SU-DHL-6 (cell line): ENCODE measurements around the gene WWOX.

Source experiments
- H2AFZ ChIP-seq: fragments of 200-600 bp; sonication (generic); 2 replicates; pipeline ENCODE4 v1.6.1; 2014; ENCODE audit warnings: low read depth, mild to moderate bottlenecking, moderate library complexity, mixed read lengths, antibody characterized with exemption, low read length; ENCODE audit not compliant: severe bottlenecking
- H3F3A ChIP-seq: fragments of 200-600 bp; shearing (Covaris generic); 2 replicates; pipeline ENCODE4 v1.6.0; 2016; ENCODE audit warnings: antibody characterized with exemption, mild to moderate bottlenecking; ENCODE audit not compliant: insufficient read depth
- H3K27ac ChIP-seq: fragments of 200-600 bp; sonication (generic); 2 replicates; pipeline ENCODE4 v1.5.1; 2016; ENCODE audit warnings: low read depth, mild to moderate bottlenecking, low read length, moderate library complexity, mixed read lengths
- H3K27me3 ChIP-seq: fragments of 200-600 bp; sonication (generic), shearing (Covaris generic); 2 replicates; pipeline ENCODE4 v1.6.0; 2014; ENCODE audit warnings: mild to moderate bottlenecking, low read length
- H3K36me3 ChIP-seq: fragments of 200-600 bp; sonication (generic); 2 replicates; pipeline ENCODE4 v1.6.1; 2014; ENCODE audit warnings: mild to moderate bottlenecking, low read length, mixed read lengths
- H3K4me2 ChIP-seq: fragments of 300-600, 200-600 bp; shearing (Covaris generic), sonication (generic); 2 replicates; pipeline ENCODE4 v1.6.0; 2014; ENCODE audit warnings: low read length, low read depth, mild to moderate bottlenecking; ENCODE audit not compliant: poor library complexity, severe bottlenecking
- H3K4me3 ChIP-seq: fragments of 200-600 bp; sonication (generic); 2 replicates; pipeline ENCODE4 v1.5.1; 2014; ENCODE audit warnings: antibody characterized with exemption, low read length, mild to moderate bottlenecking, mixed read lengths; ENCODE audit not compliant: insufficient read depth, poor library complexity, severe bottlenecking
- H3K79me2 ChIP-seq: fragments of 200-600 bp; sonication (generic); 2 replicates; pipeline ENCODE4 v1.6.1; 2014; ENCODE audit warnings: mild to moderate bottlenecking, low read length, moderate library complexity; ENCODE audit not compliant: insufficient read depth
- H3K9ac ChIP-seq: fragments of 200-600 bp; sonication (generic); 2 replicates; pipeline ENCODE4 v1.7.0; 2014; ENCODE audit warnings: mild to moderate bottlenecking, low read length
- H3K9me2 ChIP-seq: fragments of 200-600 bp; sonication (generic); replicated peaks from 2 replicates; pipeline ENCODE4 v1.6.1; 2014; ENCODE audit warnings: low read length; ENCODE audit not compliant: insufficient read depth
- H3K9me3 ChIP-seq: fragments of 200-600 bp; sonication (generic); 2 replicates; pipeline ENCODE4 v1.6.1; 2014; ENCODE audit warnings: low read length, mixed read lengths; ENCODE audit not compliant: insufficient read depth
- H4K20me1 ChIP-seq: fragments of 200-600 bp; sonication (generic); 2 replicates; pipeline ENCODE4 v1.6.1; 2014; ENCODE audit warnings: low read depth, mild to moderate bottlenecking, antibody characterized with exemption, low read length, moderate library complexity, mixed read lengths
- CTCF ChIP-seq: fragments of 200-600 bp; sonication (generic); IDR thresholded peaks from one replicate; pipeline ENCODE4 v1.5.1; 2017; ENCODE audit warnings: antibody characterized with exemption, mild to moderate bottlenecking, low read length, moderate library complexity; ENCODE audit not compliant: insufficient read depth, poor library complexity, severe bottlenecking
- EZH2phosphoT487 ChIP-seq: fragments of 200-600 bp; sonication (generic), shearing (Covaris generic); conservative IDR thresholded peaks from 2 replicates; pipeline ENCODE4 v1.6.1; 2018; ENCODE audit warnings: mild to moderate bottlenecking, antibody characterized with exemption, low read length, moderate library complexity, mixed read lengths

WWOX gene

DNA sequence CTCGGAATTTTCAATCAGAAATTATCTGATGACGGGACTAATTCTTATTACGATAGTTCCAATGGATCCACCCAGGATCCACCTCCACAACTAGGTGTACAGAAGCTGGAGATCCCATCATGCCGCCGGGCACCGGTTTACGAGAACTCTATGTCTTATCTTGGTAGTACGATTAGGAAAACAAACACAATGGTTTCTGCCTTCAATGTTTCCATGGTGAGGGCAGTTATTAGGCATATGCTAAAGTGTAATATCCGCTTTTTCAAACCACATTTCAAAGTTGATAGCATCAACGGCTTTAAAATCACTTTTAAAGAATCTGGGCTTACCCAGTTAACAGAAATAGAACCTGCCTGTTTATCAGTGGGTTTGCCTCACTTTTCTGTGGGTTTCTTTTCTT, 795.4 kb downstream of the WWOX start:
- H3K9me2 ChIP-seq, result no peaks in the 10 kb centered on the region
- H3K27me3 ChIP-seq, result no peaks in the 10 kb centered on the region
- TF ChIP-seq EZH2phosphoT487 (no peak), CTCF (no peak)
- H3K79me2 ChIP-seq, result no peaks in the 10 kb centered on the region
- no peaks in the 10 kb centered on the region for H3F3A ChIP-seq
- H3K27ac ChIP-seq, result no peak overlapping the region
- no peak overlapping the region for H3K4me3 ChIP-seq
- H3K4me2 ChIP-seq, result no peak overlapping the region
- no peaks in the 10 kb centered on the region for H3K36me3 ChIP-seq
- no peak overlapping the region for H2AFZ ChIP-seq
- H3K9me3 ChIP-seq, result no peaks in the 10 kb centered on the region
- H3K9ac ChIP-seq, result no peak overlapping the region
- no peaks in the 10 kb centered on the region for H4K20me1 ChIP-seq

- Histone ChIP-seq H3K9me3 (no peaks in the 10 kb centered on the region), H3K79me2 (no peaks in the 10 kb centered on the region), H3F3A (no peaks in the 10 kb centered on the region), H3K4me3 (no peak overlapping the region), H2AFZ (no peak overlapping the region), H3K27ac (no peak overlapping the region), H3K4me2 (no peak overlapping the region), H3K36me3 (no peaks in the 10 kb centered on the region), H3K9me2 (no peaks in the 10 kb centered on the region), H4K20me1 (no peaks in the 10 kb centered on the region), H3K9ac (no peak overlapping the region), H3K27me3 (no peaks in the 10 kb centered on the region)
- TF ChIP-seq EZH2phosphoT487 (no peak), CTCF (no peak)
Measured at GRCh38 chr16:78895681-78896080, 796.2 kb downstream of the WWOX start.

GRCh38 chr16:78896280-78896679, 796.8 kb downstream of the WWOX start:
- no peak overlapping the region for H3K9ac ChIP-seq
- H3K27ac ChIP-seq, result no peak overlapping the region
- H2AFZ ChIP-seq, result no peak overlapping the region
- TF ChIP-seq EZH2phosphoT487 (no peak), CTCF (no peak)
- H3K4me3 ChIP-seq, result no peak overlapping the region
- no peaks in the 10 kb centered on the region for H4K20me1 ChIP-seq
- H3K79me2 ChIP-seq, result no peaks in the 10 kb centered on the region
- H3K36me3 ChIP-seq, result no peaks in the 10 kb centered on the region
- H3K4me2 ChIP-seq, result no peak overlapping the region
- no peaks in the 10 kb centered on the region for H3K9me2 ChIP-seq
- no peaks in the 10 kb centered on the region for H3K27me3 ChIP-seq
- H3K9me3 ChIP-seq, result no peaks in the 10 kb centered on the region
- no peaks in the 10 kb centered on the region for H3F3A ChIP-seq

DNA sequence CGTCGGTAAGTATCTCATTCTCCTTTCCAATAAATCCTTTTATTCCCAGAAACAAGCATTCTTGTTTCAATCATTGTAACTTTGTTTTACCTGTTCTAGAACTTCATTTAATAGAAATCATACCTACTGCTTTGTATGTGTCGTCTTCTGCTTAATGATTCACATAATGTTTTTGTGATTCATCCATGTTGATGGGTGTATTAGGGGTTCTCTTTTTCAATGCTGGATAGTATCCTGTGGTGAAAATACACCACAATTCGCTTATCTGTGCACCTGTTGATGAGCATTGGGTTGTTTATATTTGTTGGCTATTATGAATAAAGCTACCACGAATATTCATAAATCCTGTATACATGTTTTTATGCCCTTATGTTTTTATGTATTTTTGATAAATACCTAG, 797.8 kb downstream of the WWOX start:
- H3K36me3 ChIP-seq, result no peaks in the 10 kb centered on the region
- H3K9ac ChIP-seq, result no peak overlapping the region
- TF ChIP-seq EZH2phosphoT487 (no peak), CTCF (no peak)
- no peaks in the 10 kb centered on the region for H3K79me2 ChIP-seq
- no peaks in the 10 kb centered on the region for H3K9me3 ChIP-seq
- H3K27ac ChIP-seq, result no peak overlapping the region
- no peaks in the 10 kb centered on the region for H3K9me2 ChIP-seq
- H3F3A ChIP-seq, result no peaks in the 10 kb centered on the region
- H2AFZ ChIP-seq, result no peak overlapping the region
- H3K27me3 ChIP-seq, result no peaks in the 10 kb centered on the region
- no peak overlapping the region for H3K4me3 ChIP-seq
- H4K20me1 ChIP-seq, result no peaks in the 10 kb centered on the region
- no peak overlapping the region for H3K4me2 ChIP-seq
